Lower leg skin (tissue), 4 donors: ENCODE data around the gene TLR10. TPM values are rescaled to one million over a fixed set of nuclear protein-coding genes. Genes with fewer than 3 reads are reported as not detected.

Experiments
- DNase-seq, 2 donors: peaks; one replicate each; pipeline ENCODE4 v3.0.0-alpha.2; 2019; ENCODE audit warnings: low spot score in 2 of 2
- H3K4me3 ChIP-seq: fragments of 200-600 bp; sonication (generic); 2 replicates; pipeline ENCODE4 v1.5.1; 2017; ENCODE audit warnings: mild to moderate bottlenecking, low read depth; ENCODE audit not compliant: poor library complexity, severe bottlenecking
- POLR2A ChIP-seq, 2 donors: fragments of 450-650 bp; IDR thresholded peaks; one replicate each; pipeline ENCODE4 v1.6.1; 2016 to 2017; ENCODE audit warnings: antibody characterized with exemption in 2 of 2, mild to moderate bottlenecking in 1 of 2, moderate library complexity in 1 of 2
- WGBS, 2 donors: methylation state at CpG; one replicate each; pipeline ENCODE4 v1.1.5; 2018; 5-methylcytosine and 5-hydroxymethylcytosine counted together
- intact Hi-C: fragments of 100-400 bp; cut with DNase I; formaldehyde crosslinking; loops from one replicate; pipeline ENCODE4 v1.15.0; 2023; ENCODE audit warnings: low total_unique reads
- total RNA-seq, 4 donors: library from RNA; depleted of rRNA; stranded (reverse); fragments of >200 nt; gene quantifications; one replicate each; pipeline ENCODE4 v1.1.0, GENCODE V29; 2016
- TF ChIP-seq, protein P1 (sequence below), 3 donors: fragments of 450-650 bp; IDR thresholded peaks; one replicate each; pipeline ENCODE4 v1.5.1; 2016; ENCODE audit warnings: antibody characterized with exemption in 3 of 3, mild to moderate bottlenecking in 3 of 3, moderate library complexity in 2 of 3

TLR10 gene
- total RNA-seq, 4 donors from 2014 or later, result 0.06 to 1.4 (median 0.21) TPM; not detected in 1

DNA sequence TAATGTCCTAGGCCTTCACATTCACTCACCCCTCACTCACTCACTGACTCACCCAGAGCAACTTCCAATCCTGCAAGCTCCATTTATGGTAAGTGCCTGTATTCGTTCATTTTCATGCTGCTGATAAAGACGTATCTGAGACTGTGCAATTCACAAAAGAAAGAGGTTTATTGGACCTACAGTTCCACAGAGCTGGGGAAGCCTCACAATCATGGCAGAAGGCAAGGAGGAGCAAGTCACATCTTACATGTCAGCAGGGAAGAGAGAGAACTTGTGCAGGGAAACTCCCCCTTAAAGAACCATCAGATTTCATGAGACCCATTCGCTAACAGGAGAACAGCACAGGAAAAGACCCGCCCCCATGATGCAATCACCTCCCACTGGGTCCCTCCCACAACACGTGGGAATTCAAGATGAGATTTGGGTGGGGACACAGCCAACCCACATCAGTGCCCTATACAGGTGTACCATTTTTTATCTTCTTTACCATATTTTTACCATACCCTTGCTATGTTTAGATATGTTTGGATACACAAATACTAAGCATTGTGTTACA is 40.0 kb upstream of the TLR10 start:
- DNase-seq, result no peak
- 85 to 90% methylated on average over 5 of the region's 5 CpGs for WGBS, 2 donors
- no peak overlapping the region for H3K4me3 ChIP-seq
- intact Hi-C loops, result no loop called here
- no peak for TF ChIP-seq POLR2A (IDR thresholded peaks at IDR 0.05)
- TF ChIP-seq, protein P1, sequence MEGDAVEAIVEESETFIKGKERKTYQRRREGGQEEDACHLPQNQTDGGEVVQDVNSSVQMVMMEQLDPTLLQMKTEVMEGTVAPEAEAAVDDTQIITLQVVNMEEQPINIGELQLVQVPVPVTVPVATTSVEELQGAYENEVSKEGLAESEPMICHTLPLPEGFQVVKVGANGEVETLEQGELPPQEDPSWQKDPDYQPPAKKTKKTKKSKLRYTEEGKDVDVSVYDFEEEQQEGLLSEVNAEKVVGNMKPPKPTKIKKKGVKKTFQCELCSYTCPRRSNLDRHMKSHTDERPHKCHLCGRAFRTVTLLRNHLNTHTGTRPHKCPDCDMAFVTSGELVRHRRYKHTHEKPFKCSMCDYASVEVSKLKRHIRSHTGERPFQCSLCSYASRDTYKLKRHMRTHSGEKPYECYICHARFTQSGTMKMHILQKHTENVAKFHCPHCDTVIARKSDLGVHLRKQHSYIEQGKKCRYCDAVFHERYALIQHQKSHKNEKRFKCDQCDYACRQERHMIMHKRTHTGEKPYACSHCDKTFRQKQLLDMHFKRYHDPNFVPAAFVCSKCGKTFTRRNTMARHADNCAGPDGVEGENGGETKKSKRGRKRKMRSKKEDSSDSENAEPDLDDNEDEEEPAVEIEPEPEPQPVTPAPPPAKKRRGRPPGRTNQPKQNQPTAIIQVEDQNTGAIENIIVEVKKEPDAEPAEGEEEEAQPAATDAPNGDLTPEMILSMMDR (IDR thresholded peaks at IDR 0.05), result no peak

DNA sequence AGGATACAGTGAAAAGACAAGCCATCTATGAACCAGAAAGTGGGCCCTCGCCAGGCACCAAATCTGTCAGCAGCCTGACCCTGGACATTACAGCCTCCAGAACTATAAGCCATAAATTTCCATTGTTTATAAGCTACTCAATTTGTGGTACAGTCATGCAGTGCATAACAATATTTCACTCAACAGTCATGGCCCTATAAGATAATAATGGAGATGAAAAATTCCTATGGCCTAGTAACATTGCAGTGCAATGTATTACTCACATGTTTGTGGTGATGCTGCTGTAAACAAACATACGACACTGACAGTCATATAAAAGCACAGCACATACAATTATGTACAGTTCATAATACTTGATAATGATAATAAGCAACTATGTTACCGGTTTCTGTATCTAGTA is 38.9 kb upstream of the TLR10 start:
- no peak for DNase-seq
- WGBS, 2 donors, result 92 to 96% methylated on average over 3 of the region's 3 CpGs
- intact Hi-C loops, result no loop called here
- H3K4me3 ChIP-seq, result no peak overlapping the region
- TF ChIP-seq POLR2A (IDR thresholded peaks at IDR 0.05), result no peak
- TF ChIP-seq, protein P1 (IDR thresholded peaks at IDR 0.05), result no peak

DNA sequence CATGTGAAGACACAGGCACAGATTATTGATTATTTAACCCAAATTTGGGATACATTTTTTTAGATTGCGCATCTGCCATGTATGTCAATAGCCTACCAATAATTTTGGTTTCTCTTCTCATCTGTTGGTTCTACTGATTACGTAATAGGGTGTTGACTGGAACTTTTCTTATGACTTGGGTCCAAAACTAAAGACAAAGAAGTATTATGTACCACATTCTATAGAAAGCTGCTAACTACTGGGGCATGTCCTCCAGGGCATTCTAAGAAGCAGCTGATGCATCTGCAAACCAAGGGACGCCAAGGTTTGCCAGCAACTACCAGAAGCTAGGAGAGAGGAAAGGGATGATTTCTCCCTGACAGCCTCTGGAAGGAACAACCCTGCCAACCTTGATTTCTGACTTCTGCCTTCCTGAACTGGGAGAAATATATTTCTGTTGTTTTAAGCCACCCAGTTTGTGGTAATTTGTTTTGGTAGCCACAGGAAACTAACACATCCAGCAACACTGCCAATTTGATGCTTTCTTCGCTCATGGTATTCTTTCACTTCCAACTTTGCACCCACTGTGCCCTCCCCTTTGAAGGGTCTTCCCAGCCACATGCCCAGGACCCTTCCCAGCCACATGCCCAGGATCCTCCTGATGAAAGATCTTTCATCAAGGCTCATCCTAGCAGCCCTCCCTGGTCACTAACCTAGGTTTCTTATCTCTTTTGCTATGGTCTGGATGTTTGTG is 37.7 kb upstream of the TLR10 start:
- intact Hi-C loops, result no loop called here
- 63 to 71% methylated on average over 4 of the region's 4 CpGs for WGBS, 2 donors
- DNase-seq, result no peak
- no peak overlapping the region for H3K4me3 ChIP-seq
- TF ChIP-seq, protein P1 (IDR thresholded peaks at IDR 0.05), result no peak
- TF ChIP-seq POLR2A (IDR thresholded peaks at IDR 0.05), result no peak

DNA sequence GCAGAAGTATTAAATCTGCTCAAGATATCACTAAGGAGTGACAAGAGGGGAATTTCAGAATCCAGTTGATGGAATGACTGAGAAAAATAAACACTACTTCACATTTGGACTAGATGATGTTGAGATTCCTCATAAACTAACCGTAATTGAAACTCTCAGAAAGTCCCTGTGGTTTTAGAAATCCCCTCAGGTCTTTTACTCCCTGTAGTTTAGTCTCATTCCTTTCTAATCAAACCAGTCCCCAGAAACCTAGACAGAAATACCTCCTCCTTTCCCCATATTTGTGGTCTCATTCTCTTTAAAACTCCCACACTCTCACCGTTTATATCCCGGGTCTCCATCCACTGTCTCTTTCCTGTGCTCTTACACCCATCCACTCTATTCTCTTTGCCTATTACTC is 36.8 kb upstream of the TLR10 start:
- H3K4me3 ChIP-seq, result no peak overlapping the region
- WGBS, 2 donors, result 52 to 54% methylated on average over 3 of the region's 3 CpGs
- TF ChIP-seq, protein P1 (IDR thresholded peaks at IDR 0.05), result no peak
- no peak for TF ChIP-seq POLR2A (IDR thresholded peaks at IDR 0.05)
- DNase-seq, result no peak
- intact Hi-C loops, result no loop called here

DNA sequence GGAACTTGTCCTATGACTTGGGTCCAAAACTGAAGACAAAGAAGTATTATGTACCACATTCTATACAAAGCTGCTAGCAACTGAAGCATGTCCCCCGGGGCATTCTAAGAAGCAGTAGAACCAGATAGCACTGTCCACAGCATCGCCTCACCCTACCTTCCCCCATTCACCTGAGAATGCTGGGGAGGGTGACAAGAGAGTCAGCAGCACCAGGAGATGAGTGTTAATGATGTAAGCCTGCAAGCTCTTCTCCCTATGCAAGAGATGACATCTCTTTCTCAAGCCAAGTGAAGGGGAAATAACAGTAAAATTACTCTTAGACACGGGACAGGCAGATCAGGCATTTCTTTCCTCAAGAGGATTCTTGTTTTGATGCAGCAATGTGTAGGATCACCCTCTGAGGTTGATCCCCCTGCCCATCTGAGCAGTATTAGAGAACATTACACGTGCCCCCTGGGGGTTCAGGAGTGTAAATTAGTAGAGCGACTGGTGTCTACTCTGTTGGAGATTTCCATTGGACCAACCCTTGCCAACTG is 35.7 kb upstream of the TLR10 start:
- no peak for DNase-seq
- WGBS, 2 donors, result 54 to 68% methylated on average over 5 of the region's 5 CpGs
- no peak overlapping the region for H3K4me3 ChIP-seq
- intact Hi-C loops, result no loop called here
- no peak for TF ChIP-seq POLR2A (IDR thresholded peaks at IDR 0.05)
- TF ChIP-seq, protein P1 (IDR thresholded peaks at IDR 0.05), result no peak
